MCF 10A (cell line): ENCODE data around the gene PDE2A. TPM values are rescaled to one million over a fixed set of nuclear protein-coding genes. Genes with fewer than 3 reads are reported as not detected.

Experiments used
- BruUV-seq: library from RNA; stranded (reverse); fragments of 400-500 nt; replicated peaks from 2 replicates; lab custom pipeline; 2021; lab: Mats Ljungman, UMichigan
- CTCF ChIA-PET: fragments of 300-600 bp; sonication (Branson Sonifier 250); formaldehyde crosslinking; extraction: SDS; loops from one replicate; lab custom pipeline; 2021; ENCODE audit warnings: antibody characterized with exemption, inconsistent platforms; lab: Yijun Ruan, JAX
- POLR2A ChIA-PET: fragments of 300-600, 350-650 bp; sonication (Branson Sonifier 250); formaldehyde crosslinking; extraction: SDS; loops from one replicate; lab custom pipeline; 2020; ENCODE audit warnings: antibody characterized with exemption, inconsistent platforms; lab: Yijun Ruan, JAX
- DNase-seq: peaks from one replicate; pipeline ENCODE4 v3.0.0-alpha.2; 2018; ENCODE audit not compliant: unreplicated experiment
- H3K27ac Mint-ChIP-seq: one replicate; pipeline ENCODE4 v1.8.0; 2022; ENCODE audit warnings: mild to moderate bottlenecking, low read depth, mixed read lengths; ENCODE audit not compliant: unreplicated experiment
- H3K27me3 Mint-ChIP-seq: one replicate; pipeline ENCODE4 v1.8.0; 2022; ENCODE audit warnings: mixed read lengths; ENCODE audit not compliant: insufficient read depth, unreplicated experiment
- H3K36me3 Mint-ChIP-seq: one replicate; pipeline ENCODE4 v1.8.0; 2022; ENCODE audit warnings: mild to moderate bottlenecking, moderate library complexity, mixed read lengths; ENCODE audit not compliant: insufficient read depth, unreplicated experiment
- H3K4me1 Mint-ChIP-seq: one replicate; pipeline ENCODE4 v1.8.0; 2022; ENCODE audit warnings: mixed read lengths; ENCODE audit not compliant: insufficient read depth, unreplicated experiment
- H3K4me3 Mint-ChIP-seq: one replicate; pipeline ENCODE4 v1.8.0; 2022; ENCODE audit warnings: mild to moderate bottlenecking, moderate library complexity, mixed read lengths; ENCODE audit not compliant: unreplicated experiment
- H3K9me3 Mint-ChIP-seq: one replicate; pipeline ENCODE4 v1.8.0; 2022; ENCODE audit warnings: mixed read lengths; ENCODE audit not compliant: unreplicated experiment
- intact Hi-C: fragments of 100-400 bp; cut with micrococcal nuclease; formaldehyde crosslinking; loops from 2 replicates; pipeline ENCODE4 v1.14.1; 2022
- total RNA-seq: library from RNA; stranded (reverse); gene quantifications from 2 replicates; pipeline ENCODE4 v1.2.3, GENCODE V29; 2022
- TF ChIP-seq, protein P1 (sequence below): fragments of 200-600 bp; IDR thresholded peaks from one replicate; pipeline ENCODE4 v1.8.0; 2022; ENCODE audit warnings: antibody characterized with exemption, mild to moderate bottlenecking; ENCODE audit not compliant: unreplicated experiment

The PDE2A gene
- total RNA-seq, 1 experiment from 2014 or later, result 1.9 TPM

DNA sequence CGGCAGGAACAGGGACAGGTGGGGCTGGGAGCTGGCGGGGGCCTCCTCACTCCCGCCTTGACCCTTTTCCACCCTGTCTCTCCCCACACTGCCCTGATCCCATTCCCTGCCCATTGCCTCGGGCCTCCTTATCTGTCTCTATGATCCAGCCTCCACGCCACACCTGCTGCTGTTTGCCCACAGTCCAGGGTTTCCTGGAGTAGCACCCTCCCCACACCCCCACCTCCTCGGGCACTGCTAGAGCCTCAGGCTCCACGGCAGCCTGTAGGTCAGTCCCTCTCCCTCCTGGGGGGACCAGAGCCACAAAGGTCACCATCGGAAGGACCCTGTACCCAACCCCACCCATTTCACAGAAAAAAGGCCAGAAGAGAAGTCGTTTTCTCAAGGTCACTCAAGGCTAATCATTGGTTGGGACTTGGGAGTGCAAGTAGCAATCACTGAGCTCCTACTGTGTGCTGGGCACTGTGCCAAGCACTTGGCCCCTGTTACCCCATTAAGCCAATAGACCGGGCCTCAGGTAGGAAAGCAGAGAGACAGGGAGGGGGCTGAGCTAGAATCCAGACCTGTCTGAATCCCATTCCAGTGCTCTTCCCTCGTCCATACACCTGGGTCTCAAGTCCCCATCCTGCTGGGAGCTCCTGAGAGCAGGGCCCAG lies 71.8 kb downstream of the PDE2A start:
- TF ChIP-seq, protein P1, sequence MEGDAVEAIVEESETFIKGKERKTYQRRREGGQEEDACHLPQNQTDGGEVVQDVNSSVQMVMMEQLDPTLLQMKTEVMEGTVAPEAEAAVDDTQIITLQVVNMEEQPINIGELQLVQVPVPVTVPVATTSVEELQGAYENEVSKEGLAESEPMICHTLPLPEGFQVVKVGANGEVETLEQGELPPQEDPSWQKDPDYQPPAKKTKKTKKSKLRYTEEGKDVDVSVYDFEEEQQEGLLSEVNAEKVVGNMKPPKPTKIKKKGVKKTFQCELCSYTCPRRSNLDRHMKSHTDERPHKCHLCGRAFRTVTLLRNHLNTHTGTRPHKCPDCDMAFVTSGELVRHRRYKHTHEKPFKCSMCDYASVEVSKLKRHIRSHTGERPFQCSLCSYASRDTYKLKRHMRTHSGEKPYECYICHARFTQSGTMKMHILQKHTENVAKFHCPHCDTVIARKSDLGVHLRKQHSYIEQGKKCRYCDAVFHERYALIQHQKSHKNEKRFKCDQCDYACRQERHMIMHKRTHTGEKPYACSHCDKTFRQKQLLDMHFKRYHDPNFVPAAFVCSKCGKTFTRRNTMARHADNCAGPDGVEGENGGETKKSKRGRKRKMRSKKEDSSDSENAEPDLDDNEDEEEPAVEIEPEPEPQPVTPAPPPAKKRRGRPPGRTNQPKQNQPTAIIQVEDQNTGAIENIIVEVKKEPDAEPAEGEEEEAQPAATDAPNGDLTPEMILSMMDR, result no peak
- CTCF ChIA-PET, result interaction anchor here (1.5 to 4.6 kb wide), 2 partner anchors 16 to 131 kb away, joined by 4 to 15 read pairs; no protein-coding TSS in a partner anchor
- no peak for DNase-seq
- Mint-ChIP-seq H3K36me3 (peaks cover 5% of the 10 kb centered on the region), H3K27ac (no peak overlapping the region), H3K4me1 (peaks cover 11% of the 10 kb centered on the region), H3K27me3 (peaks cover 40% of the 10 kb centered on the region), H3K4me3 (no peak overlapping the region), H3K9me3 (no peaks in the 10 kb centered on the region)
- POLR2A ChIA-PET, result interaction anchor here (0.7 to 0.8 kb wide), 2 partner anchors 43 to 651 kb away, joined by 3 read pairs; no protein-coding TSS in a partner anchor
- intact Hi-C loops, result no loop called here
- BruUV-seq, result no TSS peak

DNA sequence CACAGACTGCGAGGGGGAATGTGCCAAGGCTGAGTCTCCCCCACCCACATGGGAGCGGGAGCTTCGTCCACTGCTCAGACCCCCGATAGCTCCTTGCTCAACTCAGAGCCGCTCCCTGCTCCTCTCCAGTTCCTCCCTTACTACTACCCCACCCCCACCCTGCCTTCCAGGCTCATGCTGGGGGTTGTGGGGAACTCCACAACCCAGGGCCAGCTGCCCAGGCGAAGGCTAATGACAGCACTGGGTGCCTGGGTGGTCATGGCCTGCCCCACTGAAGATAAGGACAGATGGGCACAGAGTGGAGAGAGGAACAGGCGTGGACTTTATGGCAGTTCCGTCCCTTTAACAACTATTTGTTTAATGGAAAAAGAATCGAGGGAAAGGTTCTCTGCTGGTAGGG lies 73.7 kb downstream of the PDE2A start:
- intact Hi-C loops, result no loop called here
- Mint-ChIP-seq H3K27me3 (peaks cover 40% of the 10 kb centered on the region), H3K36me3 (no peaks in the 10 kb centered on the region), H3K9me3 (no peaks in the 10 kb centered on the region), H3K27ac (no peak overlapping the region), H3K4me3 (no peak overlapping the region), H3K4me1 (peaks cover 11% of the 10 kb centered on the region)
- DNase-seq, result no peak
- ChIA-PET POLR2A (interaction anchor here (0.6 kb wide), 1 partner anchor 77 kb away, joined by 3 read pairs; no protein-coding TSS in a partner anchor), CTCF (interaction anchor here (0.7 kb wide), 1 partner anchor 14 kb away, joined by 3 read pairs; no protein-coding TSS in a partner anchor)
- BruUV-seq, result no TSS peak
- TF ChIP-seq, protein P1, result no peak

GRCh38 chr11:72599325-72600117 lies 74.7 kb downstream of the PDE2A start:
- DNase-seq, result peak; percentile 23
- no peak overlapping the region for H3K4me3 Mint-ChIP-seq
- CTCF ChIA-PET, result interaction anchor here (0.7 kb wide), 1 partner anchor 10 kb away, joined by 4 read pairs; no protein-coding TSS in a partner anchor
- H3K27ac Mint-ChIP-seq, result no peak overlapping the region
- POLR2A ChIA-PET, result no interaction called here
- intact Hi-C loops, result loop anchor here (2.0 kb wide), 1 partner anchor 43 kb away; no protein-coding TSS in a partner anchor
- H3K4me1 Mint-ChIP-seq, result peaks cover 11% of the 10 kb centered on the region
- H3K27me3 Mint-ChIP-seq, result peaks cover 46% of the 10 kb centered on the region
- H3K36me3 Mint-ChIP-seq, result no peaks in the 10 kb centered on the region
- no TSS peak for BruUV-seq
- H3K9me3 Mint-ChIP-seq, result no peaks in the 10 kb centered on the region
- TF ChIP-seq, protein P1, result no peak

GRCh38 chr11:72598906-72599305 lies 75.3 kb downstream of the PDE2A start:
- H3K27me3 Mint-ChIP-seq, result peaks cover 52% of the 10 kb centered on the region
- ChIA-PET POLR2A (no interaction called here), CTCF (interaction anchor here (0.6 to 1.5 kb wide), 3 partner anchors 10 to 116 kb away, joined by 3 to 6 read pairs (median 4); no protein-coding TSS in a partner anchor)
- no peaks in the 10 kb centered on the region for H3K36me3 Mint-ChIP-seq
- TF ChIP-seq, protein P1, result peak; percentile 18
- no peaks in the 10 kb centered on the region for H3K9me3 Mint-ChIP-seq
- DNase-seq, result peak; percentile 27
- intact Hi-C loops, result loop anchor here (2.0 kb wide), 1 partner anchor 44 kb away; no protein-coding TSS in a partner anchor
- H3K4me3 Mint-ChIP-seq, result no peak overlapping the region
- no TSS peak for BruUV-seq
- no peak overlapping the region for H3K27ac Mint-ChIP-seq
- peaks cover 11% of the 10 kb centered on the region for H3K4me1 Mint-ChIP-seq
